Pancreas (tissue), 10 donors: Measurements from ENCODE around the gene BNIP3. TPM values are rescaled to one million over a fixed set of nuclear protein-coding genes. Genes with fewer than 3 reads are reported as not detected.

Experiments
- ATAC-seq, 4 donors: fragments of 200-7000 bp; cut with Tn5 transposase; one replicate each; pipeline versions ENCODE4 v1.8.0 to v1.9.1; 2020; ENCODE audit warnings: mild to moderate bottlenecking in 4 of 4, moderate library complexity in 4 of 4
- DNase-seq, 6 donors: peaks; one replicate each; pipeline ENCODE4 v3.0.0-alpha.2; 2020
- FAIRE-seq: peaks from 2 replicates; lab custom pipeline; 2012; peaks lifted over from hg19 to GRCh38; lab: Jason Lieb, UNC
- H3K27ac ChIP-seq, 4 donors: fragments of 200-600 bp; sonication (generic); 1 replicate in 3 of 4; 2 replicates in 1 of 4; pipeline versions ENCODE4 v1.5.0 to v1.8.0; 2020
- H3K27me3 ChIP-seq, 4 donors: fragments of 200-600 bp; one replicate each; pipeline ENCODE4 v1.8.0; 2021
- H3K36me3 ChIP-seq, 3 donors: fragments of 200-600 bp; sonication (generic) in 1 of 3; one replicate each; pipeline versions ENCODE4 v1.5.0 to v1.8.0; 2020 to 2021
- H3K4me1 ChIP-seq, 3 donors: fragments of 200-600 bp; one replicate each; pipeline ENCODE4 v1.8.0; 2021
- H3K4me3 ChIP-seq, 4 donors: fragments of 200-600 bp; sonication (generic) in 2 of 4; one replicate each; pipeline versions ENCODE4 v1.5.0 to v1.8.0; 2020 to 2021
- H3K9me3 ChIP-seq, 4 donors: fragments of 200-600 bp; one replicate each; pipeline ENCODE4 v1.8.0; 2021
- WGBS, 2 donors: extraction: QIAGEN DNeasy Blood & Tissue Kit; methylation state at CpG; one replicate each; pipeline ENCODE4 v1.1.7; 2013; 5-methylcytosine and 5-hydroxymethylcytosine counted together
- intact Hi-C, 3 donors: fragments of 100-400 bp; cut with DNase I; formaldehyde crosslinking; loops; one replicate each; pipeline versions ENCODE4 v1.11.1 to v1.14.2; 2022
- polyA plus RNA-seq, 2 donors: library from polyadenylated mRNA; stranded (reverse); fragments of 200-250 nt; gene quantifications; one replicate each; pipeline ENCODE4 v1.2.3, GENCODE V29; 2013
- total RNA-seq, 6 donors: library from RNA; stranded (reverse); fragmentation: NEBNext Ultra II Directional in 4 of 6; extraction: Animal tissue kit (Norgen Biotek cat#: 25700) in 4 of 6; gene quantifications; one replicate each; pipeline versions ENCODE4 v1.2.1 to v1.2.4, GENCODE V29; 2021 to 2023
- TF ChIP-seq, protein P1 (sequence below), 4 donors: fragments of 200-600 bp; sonication (generic) in 3 of 4; IDR thresholded peaks; one replicate each; pipeline versions ENCODE4 v1.5.0 to v1.8.0; 2021; ENCODE audit warnings: antibody characterized with exemption in 4 of 4
- donor health status: healthy with polysubstance abuse.
- donor health status: DM: no; HTN: no; CAD: no; lungs with moderate emphysema.
- donor health status: DM: no; HTN: no; CAD: no.
- donor health status: control.
- donor health status: control.
- donor health status: Bipolar disorder and iron deficiency.
- donor health status: DM: yes; HTN: yes; CAD: no.
- donor health status: DM: no; HTN: no; CAD: no.
- donor health status: DM: no; HTN: no; CAD: no.
- donor health status: DM: yes; HTN: yes; CAD: no.

BNIP3 gene
- total and polyA plus RNA-seq, 8 donors: 65.7 to 471 (median 142) TPM

- peaks cover 0 to 39% (median 19%) of the 10 kb centered on the region in 3 donors for H3K4me1 ChIP-seq
- peak overlapping the region in 2 of 4 donors; percentile 76 to 99 for H3K4me3 ChIP-seq
- H3K36me3 ChIP-seq: peaks cover 0 to 12% (median 6%) of the 10 kb centered on the region in 3 donors
- no peaks in the 10 kb centered on the region for H3K9me3 ChIP-seq
- H3K27ac ChIP-seq: peak overlapping the region in 3 of 4 donors; percentile 44 to 88 (median 85)
- peak in 2 of 4 donors; percentile 22 to 23 for ATAC-seq
- intact Hi-C loops: no loop called here
- 40 to 49% methylated on average over 13 of the region's 13 CpGs for WGBS, 2 donors
- no peak for FAIRE-seq
- TF ChIP-seq, protein P1, sequence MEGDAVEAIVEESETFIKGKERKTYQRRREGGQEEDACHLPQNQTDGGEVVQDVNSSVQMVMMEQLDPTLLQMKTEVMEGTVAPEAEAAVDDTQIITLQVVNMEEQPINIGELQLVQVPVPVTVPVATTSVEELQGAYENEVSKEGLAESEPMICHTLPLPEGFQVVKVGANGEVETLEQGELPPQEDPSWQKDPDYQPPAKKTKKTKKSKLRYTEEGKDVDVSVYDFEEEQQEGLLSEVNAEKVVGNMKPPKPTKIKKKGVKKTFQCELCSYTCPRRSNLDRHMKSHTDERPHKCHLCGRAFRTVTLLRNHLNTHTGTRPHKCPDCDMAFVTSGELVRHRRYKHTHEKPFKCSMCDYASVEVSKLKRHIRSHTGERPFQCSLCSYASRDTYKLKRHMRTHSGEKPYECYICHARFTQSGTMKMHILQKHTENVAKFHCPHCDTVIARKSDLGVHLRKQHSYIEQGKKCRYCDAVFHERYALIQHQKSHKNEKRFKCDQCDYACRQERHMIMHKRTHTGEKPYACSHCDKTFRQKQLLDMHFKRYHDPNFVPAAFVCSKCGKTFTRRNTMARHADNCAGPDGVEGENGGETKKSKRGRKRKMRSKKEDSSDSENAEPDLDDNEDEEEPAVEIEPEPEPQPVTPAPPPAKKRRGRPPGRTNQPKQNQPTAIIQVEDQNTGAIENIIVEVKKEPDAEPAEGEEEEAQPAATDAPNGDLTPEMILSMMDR (IDR thresholded peaks at IDR 0.05): no peak
- DNase-seq: no peak
- H3K27me3 ChIP-seq: no peaks in the 10 kb centered on the region
These were observed 4.2 kb downstream of the BNIP3 start for GRCh38 chr10:131977323-131978096.

DNA sequence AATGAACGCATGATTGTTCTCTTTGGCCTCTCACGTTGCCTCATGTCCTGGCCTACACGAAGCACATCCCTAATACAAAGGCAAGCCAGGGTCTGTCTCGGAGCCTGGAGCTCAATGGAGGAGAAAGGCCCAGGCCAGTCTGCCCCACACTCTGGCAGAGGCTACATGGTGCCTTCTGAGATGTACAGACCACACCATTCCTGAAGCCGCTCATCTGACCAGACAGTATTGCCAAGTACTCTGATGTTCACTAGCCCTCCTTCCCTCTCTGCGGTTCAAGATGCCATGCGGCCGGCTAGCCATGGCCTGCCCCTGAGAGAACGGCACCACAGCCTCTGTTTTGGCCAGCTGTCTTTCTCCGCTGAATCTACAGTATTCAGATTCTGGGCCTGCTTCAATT lies 5.9 kb downstream of the BNIP3 start:
- FAIRE-seq (no peak), DNase-seq (peak in 3 of 6 donors; percentile 29 to 31 (median 30)), ATAC-seq (no peak)
- peaks cover 0 to 29% (median 9%) of the 10 kb centered on the region in 3 donors for H3K36me3 ChIP-seq
- H3K27ac ChIP-seq: peak overlapping the region in 1 of 4 donors; percentile 4
- H3K27me3 ChIP-seq: no peaks in the 10 kb centered on the region
- intact Hi-C loops: no loop called here
- H3K4me1 ChIP-seq: peaks cover 0 to 41% (median 19%) of the 10 kb centered on the region in 3 donors
- WGBS, 2 donors: 94 to 96% methylated on average over 10 of the region's 10 CpGs
- H3K4me3 ChIP-seq: peak overlapping the region in 1 of 4 donors; percentile 9
- TF ChIP-seq, protein P1 (IDR thresholded peaks at IDR 0.05): no peak
- H3K9me3 ChIP-seq: no peaks in the 10 kb centered on the region

DNA sequence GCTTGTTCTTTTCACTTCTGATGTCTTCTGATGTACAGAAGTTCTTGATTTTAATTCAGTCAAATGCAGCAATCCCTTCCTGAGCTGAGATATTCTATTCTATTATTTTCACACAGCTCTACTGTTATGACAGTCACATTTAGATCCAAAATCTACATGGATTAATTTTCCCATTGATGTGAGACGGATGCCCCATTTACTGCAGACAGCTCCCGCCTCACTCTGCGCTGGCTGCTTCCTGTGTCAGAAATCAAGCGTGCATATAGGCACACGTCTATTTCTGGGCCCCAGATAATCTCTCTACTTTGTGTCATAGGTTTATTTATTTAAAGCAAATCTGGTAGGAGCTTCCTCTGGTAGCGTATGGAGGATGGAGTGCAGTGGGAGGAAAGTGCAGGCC lies 6.7 kb downstream of the BNIP3 start:
- Histone ChIP-seq H3K27me3 (no peaks in the 10 kb centered on the region), H3K4me1 (peaks cover 0 to 41% (median 19%) of the 10 kb centered on the region in 3 donors)

DNA sequence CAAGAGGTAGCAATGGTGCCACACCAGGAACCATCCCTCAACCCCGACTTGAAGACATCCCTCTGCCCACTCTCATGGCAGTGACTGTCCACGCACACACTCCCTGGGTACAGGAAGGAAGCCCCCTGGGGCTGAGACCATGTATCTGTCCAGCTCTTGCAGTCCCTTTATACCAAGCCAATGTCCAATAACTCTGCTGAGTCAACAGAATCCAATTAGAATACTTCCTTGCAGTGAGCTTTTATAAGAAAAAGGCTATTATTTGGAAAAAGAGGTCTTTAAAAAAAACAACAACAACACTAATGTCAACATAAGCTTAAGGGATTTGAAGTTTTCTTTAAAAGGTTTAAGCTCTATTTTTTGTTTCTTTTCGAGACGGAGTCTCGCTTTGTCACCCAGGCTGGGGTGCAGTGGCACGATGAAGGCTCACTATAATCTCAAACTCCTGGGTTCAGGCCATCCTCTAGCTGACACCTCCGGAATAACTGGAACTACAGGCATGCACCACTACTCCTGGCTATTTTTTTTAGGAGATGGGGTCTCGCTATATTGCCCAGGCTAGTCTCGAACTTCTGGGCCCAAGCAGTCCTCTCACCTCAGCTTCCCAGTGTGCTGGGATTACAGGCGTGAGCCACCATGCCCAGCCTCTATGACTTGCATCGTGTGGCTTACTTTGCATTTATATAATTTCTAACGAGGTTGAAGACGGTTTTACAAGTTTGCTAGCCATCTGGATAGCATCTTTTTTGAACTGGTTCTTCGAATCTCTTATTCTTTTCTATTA lies 7.5 kb downstream of the BNIP3 start:
- no peaks in the 10 kb centered on the region for H3K27me3 ChIP-seq
- H3K9me3 ChIP-seq: no peaks in the 10 kb centered on the region
- peaks cover 0 to 41% (median 19%) of the 10 kb centered on the region in 3 donors for H3K4me1 ChIP-seq
- FAIRE-seq: no peak
- ATAC-seq: no peak
- TF ChIP-seq, protein P1 (IDR thresholded peaks at IDR 0.05): no peak
- DNase-seq: no peak
- no peak overlapping the region for H3K27ac ChIP-seq
- H3K4me3 ChIP-seq: no peak overlapping the region
- peaks cover 0 to 45% (median 23%) of the 10 kb centered on the region in 3 donors for H3K36me3 ChIP-seq
- intact Hi-C loops: no loop called here
- 89 to 92% methylated on average over 14 of the region's 14 CpGs for WGBS, 2 donors

More for the DNA sequence above, 6.7 kb downstream of the BNIP3 start:
- ATAC-seq (no peak), DNase-seq (no peak), FAIRE-seq (no peak)
- no peak overlapping the region for H3K27ac ChIP-seq
- peak overlapping the region in 1 of 4 donors; percentile 5 for H3K4me3 ChIP-seq
- intact Hi-C loops: no loop called here
- peaks cover 0 to 37% (median 16%) of the 10 kb centered on the region in 3 donors for H3K36me3 ChIP-seq
- 73 to 75% methylated on average over 6 of the region's 6 CpGs for WGBS, 2 donors
- H3K9me3 ChIP-seq: no peaks in the 10 kb centered on the region
- TF ChIP-seq, protein P1 (IDR thresholded peaks at IDR 0.05): no peak
